RPMI8226 (cell line): ENCODE data around the gene COLGALT1.
"Not testable (repeated sequence)": the region's sequence is repeated elsewhere in the genome, so short reads cannot be mapped to it uniquely, and the experiment has no call there.

Experiments
- DNase-seq: peaks from one replicate; pipeline ENCODE4 v3.0.0-alpha.2; 2015

Gene COLGALT1

DNA sequence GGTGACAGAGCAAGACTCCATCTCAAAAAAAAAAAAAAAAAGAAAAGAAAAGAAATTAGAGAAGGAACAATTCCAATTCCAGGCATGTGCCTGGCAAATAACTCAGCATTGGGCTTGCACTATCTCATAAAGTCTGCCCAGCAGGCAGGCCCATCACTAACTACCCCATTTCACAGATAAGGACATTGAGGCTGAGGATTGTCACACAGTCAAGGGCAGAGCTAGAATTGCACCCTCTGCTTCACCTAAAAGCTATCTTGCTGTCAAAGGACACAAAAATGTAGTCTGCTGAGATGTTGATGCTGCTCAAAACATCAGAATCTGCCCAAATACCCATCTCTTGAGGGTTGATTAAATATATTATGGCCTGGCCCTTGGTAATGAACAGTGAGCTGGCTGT, 20.7 kb upstream of the COLGALT1 start:
- DNase-seq = no peak

DNA sequence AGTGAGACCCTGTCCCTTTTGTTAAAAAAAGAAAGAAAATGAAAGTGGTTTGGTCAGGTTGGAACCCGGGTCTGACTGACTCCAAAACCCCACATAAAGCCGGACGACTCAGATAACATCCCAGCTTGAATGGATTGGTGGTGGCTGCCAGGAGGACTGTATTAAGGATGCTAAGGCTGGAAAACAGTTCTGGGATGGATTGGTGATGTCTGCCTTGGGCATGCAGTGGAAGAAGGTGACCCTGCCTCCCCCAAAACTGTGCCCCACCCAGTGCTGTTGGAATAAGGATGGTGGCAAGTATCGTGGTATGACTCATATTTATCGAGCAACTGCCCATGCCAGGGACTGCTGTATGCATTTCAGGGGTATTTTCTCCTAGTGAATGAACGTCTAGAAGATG, 18.5 kb upstream of the COLGALT1 start:
- no peak for DNase-seq

DNA sequence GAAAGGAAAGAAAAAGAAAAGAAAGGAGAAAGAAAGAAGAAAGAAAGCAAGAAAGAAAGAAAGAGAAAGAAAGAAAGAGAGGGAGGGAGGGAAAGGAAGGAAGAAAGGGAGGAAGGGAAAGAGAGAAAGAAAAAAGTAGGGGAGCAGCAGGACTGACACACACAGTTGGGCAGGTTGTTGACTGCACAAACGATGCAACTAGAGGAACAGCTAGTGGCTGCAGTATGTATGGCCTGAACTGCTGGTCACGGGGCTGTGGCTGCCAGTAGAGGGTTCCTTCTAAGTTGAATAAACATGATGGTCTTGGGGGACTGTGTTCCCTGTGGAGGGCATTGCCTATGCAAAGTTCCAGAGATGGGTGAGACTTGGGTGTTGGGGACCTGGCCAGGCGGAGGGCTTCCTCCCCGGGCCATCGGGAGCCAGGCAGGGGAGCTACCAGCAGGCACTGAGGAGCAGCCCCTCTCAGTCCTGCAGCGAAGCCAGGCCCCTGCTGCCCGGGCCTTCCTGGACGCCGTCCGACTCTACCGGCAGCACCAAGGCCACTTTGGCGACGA, 16.7 kb upstream of the COLGALT1 start:
- no peak for DNase-seq

DNA sequence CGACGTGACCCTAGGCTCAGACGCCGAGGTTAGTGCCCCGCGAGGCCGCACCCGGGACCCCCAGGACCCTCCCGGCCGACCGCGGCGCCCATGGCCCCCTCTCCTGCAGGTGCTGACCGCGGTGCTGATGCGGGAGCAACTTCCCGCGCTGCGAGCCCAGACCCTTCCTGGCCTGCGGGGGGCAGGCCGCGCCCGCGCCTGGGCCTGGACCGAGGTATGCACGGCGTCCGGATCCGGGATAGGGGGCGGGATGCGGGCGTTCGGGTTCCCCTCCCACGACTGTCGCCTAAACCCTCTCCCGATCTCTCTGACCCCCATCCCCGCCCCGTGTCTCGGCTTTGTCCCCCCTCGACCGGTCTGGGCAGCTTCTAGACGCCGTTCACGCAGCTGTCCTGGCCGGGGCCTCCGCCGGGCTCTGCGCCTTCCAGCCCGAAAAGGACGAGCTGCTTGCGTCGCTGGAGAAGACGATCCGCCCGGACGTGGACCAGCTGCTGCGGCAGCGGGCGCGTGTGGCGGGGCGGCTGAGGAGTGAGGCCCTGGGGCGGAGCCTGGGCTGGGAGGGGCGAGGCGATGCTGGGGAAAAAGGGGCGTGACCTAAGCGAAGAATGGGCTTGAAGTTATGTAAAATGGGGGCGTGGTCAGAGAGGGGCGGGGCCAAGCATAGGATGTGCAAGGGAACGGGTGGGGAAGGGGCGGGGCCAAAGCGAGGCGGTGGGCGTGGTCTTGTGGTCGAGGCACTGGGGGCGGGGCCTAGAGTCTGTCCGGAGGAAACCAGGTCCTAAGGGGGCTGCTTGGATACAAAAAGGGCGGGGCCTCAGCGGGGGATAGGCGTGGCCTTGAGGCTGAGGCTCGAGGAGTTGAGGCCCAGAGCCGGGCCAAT, 16.0 kb upstream of the COLGALT1 start:
- DNase-seq = peak; percentile 96

DNA sequence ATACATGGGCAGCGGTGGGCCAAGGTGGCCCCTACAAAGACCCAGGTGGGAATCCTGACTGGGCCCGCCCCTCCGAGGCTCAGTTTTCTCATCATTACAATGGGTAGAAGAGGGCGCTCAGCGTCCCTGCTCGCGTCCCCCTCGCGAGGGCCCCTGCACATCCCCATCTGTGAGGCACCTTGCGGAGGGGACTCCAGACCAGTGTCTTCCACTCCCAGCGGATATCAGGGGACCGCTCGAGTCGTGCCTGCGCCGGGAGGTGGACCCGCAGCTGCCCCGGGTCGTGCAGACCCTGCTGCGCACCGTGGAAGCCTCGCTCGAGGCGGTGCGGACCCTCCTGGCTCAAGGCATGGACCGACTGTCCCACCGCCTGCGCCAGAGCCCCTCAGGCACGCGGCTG, 15.3 kb upstream of the COLGALT1 start:
- DNase-seq = no peak

DNA sequence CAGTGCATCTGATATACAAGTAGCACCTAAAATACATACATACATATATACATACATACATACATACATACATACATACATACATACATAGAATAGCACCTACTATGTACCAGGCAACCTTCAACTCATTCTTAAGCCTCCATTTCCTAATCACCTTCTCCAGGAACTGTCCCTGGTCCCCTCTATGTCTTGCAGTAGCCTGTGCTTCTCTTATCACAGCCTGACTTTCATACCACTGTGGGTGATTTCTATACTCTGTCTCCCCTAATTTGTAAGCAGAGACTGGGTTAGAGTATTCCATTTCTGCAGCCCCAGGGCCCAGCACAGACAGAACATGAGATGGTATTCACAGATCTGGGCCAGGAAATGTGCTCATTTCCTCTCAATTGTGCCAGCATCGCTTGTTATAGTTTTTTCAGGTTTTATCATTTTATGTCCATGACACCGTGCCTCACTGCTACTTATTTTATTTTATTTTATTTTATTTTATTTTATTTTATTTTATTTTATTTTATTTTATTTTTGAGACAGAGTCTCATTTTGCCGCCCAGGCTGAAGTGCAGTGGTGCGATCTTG, 14.2 kb upstream of the COLGALT1 start:
- DNase-seq = no peak

DNA sequence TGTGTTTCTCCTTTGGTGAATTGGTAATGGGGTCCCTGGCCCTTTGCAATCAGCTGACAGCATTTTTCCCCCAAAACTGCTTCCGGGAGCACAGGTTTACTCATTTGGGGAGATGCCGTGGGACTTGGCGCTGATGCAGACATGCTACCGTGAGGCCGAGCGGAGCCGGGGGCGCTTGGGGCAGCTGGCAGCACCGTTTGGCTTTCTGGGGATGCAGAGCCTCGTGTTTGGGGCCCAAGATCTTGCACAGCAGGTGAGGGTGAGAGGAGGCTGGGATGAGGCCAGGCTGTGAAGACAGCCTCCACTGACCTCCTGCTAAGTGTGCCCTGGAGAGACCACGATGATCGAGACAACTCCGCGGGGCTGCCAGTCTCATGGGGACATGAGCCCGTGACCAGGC, 13.4 kb upstream of the COLGALT1 start:
- DNase-seq = no peak

DNA sequence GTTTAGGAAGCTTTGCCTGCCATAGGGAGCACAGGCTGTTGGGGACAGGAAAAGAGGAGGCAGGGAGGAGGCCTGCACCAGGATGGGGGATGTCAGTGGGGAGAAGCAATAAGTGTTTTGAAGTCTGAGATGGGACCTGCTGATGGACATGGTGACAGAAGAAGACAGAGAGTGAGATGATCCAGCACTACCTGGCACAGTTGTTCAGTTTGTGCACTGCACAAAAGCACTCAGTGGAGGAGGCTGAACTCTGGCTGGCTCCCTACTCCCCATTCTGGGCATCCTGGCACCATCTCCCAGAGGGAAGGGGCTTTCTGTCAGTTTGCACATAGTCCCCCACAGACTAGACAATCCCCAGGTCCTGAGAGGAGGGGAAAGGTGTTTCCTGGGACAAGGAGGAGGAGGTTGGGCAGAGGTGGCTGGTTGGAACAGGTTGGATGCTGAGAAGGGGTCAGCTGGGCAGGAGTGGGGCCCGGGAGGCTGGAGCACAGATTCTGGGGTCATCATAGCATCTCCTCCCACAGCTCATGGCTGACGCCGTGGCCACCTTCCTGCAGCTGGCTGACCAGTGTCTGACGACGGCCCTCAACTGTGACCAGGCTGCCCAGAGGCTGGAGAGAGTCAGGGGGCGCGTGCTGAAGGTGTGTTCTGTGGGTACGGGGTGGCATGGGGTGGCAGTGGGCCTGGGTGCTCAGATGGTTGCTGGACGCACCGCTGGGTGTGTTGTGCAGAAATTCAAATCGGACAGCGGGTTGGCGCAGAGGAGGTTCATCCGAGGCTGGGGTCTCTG, 12.5 kb upstream of the COLGALT1 start:
- no peak for DNase-seq

DNA sequence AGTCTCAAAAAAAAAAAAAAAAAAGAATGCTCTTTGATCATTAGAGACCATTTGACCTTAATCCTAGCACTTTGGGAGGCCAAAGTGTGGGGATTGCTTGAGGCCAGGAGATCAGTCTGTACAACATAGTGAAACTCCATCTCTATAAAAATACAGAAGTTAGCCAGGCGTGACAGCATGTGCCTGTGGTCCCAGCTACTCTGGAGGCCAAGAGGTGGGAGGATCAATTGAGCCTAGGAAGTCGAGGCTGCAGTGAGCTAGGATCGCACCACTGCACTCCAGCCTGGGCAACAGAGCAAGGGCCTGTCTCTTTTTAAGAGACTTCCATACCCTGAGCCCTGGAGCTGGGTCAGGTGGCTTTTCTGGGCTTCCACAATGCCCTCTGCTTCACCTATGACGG, 11.5 kb upstream of the COLGALT1 start:
- no peak for DNase-seq

DNA sequence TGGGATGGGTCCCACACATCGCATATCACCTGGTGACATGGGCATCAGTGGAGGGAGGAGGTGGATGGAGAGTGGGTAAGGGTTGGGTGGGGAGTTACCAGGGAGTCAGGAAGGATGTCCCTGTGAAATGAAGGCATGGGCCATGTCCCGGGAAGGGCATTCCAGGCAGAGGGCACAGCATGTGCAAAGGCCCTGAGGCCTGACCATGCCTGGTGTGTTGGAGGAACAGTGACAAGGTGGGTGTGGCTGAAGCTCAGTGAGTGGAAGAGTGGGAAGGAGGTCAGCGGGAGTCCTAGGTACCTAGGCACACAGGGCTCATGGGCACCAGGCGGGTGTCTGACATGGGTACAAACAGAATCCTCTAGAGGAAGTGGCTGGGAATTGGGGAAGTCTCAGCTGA, 11.0 kb upstream of the COLGALT1 start:
- no peak for DNase-seq

DNA sequence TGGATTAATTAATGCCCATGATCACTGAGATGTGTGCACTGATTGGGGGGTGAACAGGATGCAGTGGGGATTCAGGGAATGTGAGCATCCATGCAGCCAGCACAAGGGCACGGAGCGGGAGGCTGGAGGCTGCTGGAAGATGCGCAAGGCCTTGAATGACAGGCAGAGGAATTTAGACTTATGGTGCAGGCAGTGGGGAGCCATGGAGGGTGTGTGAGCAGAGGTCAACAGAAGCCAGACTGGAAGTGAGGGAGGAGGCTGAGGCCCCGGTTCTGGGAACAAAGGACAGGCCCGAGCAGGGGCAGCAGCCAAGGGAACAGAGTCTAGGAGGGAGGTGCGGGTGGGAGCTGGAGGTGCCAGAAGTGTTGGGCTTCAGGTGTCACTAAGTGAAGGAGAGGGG, 7.3 kb upstream of the COLGALT1 start:
- no peak for DNase-seq

DNA sequence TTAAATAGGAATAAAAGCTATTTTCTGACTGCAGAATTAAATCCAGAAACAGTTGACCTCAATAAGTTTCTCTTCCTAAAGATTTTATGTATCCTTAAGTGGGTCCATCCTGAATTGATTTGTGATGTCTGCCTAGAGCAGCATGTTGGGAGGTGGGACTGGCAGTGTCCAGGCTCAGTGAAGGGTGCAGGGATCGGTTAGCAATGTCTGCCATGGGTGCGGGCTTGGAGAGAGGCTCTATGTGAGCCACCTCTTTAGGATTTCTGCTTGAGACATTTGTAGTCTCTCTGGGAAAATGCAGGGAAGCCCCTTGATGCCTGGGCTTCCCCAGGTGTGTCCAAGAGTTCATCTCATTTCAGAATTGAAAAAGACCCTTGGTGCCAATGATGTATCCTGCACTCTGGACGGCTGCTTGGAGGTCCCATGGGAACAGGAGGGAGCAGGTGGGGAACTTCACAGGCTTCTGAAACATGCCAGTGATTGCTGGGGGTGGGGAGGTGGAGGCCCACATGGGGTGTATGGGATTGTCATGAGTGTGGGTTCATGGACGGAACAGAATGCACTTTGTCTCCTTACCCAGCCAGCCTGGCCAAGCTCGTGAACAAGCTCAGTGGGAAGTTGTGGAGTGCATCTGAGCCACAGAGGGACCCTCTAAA, 6.2 kb upstream of the COLGALT1 start:
- DNase-seq = no peak

DNA sequence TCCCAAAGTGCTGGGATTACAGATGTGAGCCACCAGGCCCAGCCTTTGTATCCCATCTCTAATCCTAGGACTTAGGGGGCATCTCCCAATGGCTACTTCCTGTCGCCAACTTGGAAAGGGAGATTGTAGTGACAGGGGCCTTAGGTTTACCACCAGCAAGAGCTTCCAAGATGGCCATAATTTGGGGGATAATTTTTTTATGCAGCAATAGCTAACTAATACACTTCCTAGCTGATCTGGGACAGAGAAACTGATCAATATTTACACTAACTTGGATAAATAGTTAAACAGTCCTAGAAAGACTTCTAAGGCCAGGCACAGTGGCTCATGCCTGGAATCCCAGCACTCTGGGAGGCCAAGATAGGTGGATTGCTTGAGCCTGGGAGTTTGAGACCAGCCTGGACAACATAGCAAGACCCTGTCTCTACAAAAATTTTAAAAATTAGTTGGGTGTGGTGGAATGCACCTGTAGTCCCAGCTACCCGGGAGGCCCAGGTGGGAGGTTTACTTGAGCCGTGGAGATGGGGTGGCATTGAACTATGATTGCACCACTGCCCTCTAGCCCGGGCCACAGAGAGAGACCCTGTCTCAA, 5.3 kb upstream of the COLGALT1 start:
- no peak for DNase-seq

DNA sequence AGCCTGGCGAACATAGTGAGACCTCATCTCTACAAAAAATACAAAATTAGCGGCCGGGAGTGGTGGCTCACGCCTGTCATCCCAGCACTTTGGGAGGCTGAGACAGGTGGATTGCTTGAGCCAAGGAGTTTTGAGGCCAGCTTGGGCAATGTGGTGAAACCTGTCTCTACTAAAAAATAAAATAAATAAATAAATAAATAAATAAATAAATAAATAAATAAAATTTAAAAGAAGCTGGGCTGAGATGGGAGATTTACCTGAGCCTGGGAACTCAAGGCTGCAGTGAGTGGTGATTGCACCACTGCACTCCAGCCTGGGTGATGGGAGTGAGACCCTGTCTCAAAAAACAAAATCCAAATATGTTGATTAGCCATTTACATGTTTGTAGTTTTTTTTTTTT, 2.7 kb upstream of the COLGALT1 start:
- DNase-seq = not testable (repeated sequence)

DNA sequence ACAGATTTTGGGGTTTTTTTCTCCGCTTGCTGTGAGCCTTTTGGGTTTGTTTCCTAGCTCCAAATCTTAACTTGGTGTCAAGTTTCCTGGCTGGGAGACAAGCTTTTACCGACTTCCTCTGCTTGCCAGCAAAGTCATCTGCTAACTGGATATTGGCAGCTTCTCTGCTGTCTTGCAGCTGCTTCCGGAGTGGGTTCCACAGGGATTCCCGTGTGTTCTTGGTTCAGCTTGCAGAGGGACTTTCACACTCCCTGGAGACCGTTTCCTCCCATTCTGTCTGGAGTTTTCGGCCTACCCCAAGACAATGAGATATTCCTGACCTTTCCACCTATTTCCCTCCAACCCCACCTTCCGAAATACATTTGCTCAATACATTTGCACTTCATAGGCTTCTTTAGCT, 2.2 kb upstream of the COLGALT1 start:
- DNase-seq = peak; percentile 26

DNA sequence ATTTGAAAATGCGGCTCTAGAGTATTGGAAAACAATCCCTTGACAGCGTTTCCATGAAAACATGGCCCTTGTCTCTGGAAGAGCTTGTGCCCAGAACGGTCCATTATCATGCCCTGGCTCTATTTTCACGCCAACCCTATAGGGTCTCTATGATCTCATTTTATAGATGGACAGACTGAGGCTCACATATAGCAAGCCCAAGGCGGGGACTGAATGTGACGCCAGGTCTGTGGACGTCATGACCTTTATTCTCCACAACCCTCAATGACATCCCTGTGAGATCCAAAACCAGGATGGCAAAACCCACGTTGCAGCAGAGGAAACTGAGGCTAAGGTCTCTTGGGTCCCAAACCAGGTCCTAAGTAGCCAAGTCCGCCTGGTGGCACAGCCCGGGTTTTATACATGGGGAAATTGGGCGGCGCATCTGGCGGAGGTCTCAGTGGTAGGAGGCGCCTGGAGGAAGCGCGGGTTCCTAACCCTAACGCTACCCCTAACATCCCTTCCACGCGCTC, 425 bp upstream of the COLGALT1 start:
- no peak for DNase-seq

DNA sequence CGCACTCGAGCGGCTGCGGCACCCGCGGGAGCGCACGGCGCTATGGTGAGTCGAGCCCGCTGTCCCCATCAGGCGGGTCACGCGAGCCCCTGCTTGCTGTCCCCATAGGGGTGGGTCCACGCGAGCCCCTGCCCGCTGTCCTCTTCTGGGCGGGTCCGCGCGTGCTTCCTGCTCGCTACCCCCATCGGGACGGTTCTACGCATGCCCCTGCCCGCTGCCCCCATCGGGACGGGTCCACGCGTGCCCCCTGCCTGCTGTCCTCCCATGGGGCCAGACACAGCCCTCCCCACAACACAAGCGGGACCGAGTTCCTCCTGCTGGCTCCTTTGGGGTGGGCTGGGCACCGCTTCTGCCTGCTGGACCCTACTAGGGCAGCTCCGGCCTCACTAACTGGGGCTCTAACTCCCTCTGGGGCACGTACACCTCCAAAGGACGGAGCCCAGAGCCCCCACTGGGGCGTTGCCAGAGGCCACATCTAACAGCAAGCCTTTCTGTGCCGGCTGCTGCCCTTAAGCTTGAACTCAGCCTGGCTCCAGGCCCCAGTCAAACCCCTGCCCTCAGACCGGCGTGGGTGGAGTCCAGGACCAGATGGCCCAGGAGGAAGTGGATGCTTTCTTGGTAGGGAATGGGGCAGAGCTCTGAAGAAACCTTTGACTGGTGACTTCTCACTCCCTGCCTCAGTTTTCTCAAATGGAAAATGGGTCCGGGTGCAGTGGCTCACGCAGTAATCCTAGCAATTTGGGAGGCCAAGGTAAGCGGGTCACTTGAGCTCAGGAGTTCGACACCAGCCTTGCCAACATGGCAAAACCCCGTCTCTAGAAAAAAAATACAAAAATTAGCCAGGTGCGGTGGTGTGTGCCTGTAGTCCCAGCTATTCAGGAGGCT, 722 bp downstream of the COLGALT1 start:
- DNase-seq = peak; percentile 87

DNA sequence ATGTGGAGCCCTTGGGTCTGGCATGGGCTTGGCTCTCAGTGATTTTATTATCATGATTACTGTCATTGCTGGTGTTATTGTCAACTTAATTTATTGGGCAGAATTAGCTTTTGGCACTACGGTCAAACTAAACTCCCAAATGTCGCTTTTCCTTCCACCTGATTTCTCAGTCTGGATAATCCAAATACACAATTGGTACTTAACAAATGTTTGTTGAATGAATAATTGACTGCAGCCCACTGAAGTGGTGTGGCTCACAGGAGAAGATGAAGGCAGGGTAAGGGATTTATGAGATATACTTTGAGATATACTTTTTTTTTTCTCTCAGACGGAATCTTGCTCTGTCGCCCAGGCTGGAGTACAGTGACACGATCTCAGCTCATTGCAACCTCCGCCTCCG, 1.5 kb downstream of the COLGALT1 start:
- DNase-seq = no peak

DNA sequence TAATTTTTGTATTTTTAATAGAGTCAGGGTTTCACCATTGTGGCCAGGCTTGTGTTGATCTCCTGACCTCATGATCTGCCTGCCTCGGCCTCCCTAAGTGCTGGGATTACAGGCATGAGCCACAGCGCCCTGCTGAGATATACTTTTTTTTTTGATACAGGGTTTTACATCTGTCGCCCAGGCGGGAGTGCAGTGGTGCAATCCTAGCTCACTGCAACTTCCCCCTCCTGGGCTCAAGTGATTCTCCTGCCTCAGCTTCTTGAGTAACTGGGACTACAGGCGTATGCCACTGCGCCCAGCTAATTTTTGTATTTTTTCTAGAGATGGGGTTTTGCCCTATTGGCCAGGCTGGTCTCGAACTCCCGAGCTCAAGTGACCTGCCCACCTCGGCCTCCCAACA, 2.0 kb downstream of the COLGALT1 start:
- DNase-seq = no peak

DNA sequence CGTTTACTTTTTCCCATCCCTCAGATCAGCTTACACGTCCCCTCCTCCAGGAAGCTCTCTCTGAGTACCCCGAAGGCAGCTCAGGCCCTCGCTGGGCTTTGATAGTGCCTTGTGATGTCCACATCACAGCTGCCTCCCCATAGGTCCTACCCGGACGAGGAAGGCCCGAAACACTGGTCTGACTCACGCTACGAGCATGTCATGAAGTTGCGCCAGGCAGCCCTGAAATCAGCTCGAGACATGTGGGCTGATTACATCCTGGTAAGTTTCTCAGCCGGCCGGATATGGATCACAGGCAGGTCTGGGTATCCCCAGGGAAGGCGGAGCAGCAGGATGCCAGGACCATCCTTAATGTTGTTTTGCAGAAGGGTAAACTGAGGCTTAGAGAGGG, 4.8 kb downstream of the COLGALT1 start:
- no peak for DNase-seq

DNA sequence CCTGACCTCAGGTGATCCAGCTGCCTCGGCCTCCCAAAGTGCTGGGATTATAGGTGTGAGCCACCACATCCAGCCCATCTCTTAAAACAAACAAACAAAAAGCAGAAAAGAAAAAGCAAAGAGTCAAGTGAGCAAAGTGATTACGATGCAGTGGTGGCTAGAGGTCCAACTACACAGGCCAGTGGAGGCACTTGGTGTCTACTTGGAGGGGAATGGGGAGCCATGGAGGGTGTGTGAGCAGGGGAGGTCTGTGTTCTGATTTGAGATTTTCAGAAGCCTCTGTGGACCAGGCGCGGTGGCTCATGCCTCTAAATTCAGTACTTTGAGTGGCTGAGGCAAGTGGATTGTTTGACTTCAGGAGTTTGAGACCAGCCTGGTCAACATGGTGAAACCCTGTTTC, 6.6 kb downstream of the COLGALT1 start:
- no peak for DNase-seq
